BJ (cell line): Measurements from ENCODE around the gene MYL7. TPM values are rescaled to one million over a fixed set of nuclear protein-coding genes. Genes with fewer than 3 reads are reported as not detected.

Experiments used
- CTCF ChIA-PET: fragments of 350-600 bp; formaldehyde crosslinking; extraction: SDS; loops from one replicate; lab custom pipeline; 2021; ENCODE audit warnings: antibody characterized with exemption, inconsistent platforms; lab: Yijun Ruan, JAX
- POLR2A ChIA-PET: fragments of 300-600 bp; sonication (Branson Sonifier 250); formaldehyde crosslinking; extraction: SDS; loops from one replicate; lab custom pipeline; 2021; ENCODE audit warnings: antibody characterized with exemption; lab: Charles Lee
- DNase-seq: peaks from one replicate; pipeline ENCODE4 v3.0.0-alpha.2; 2011; ENCODE audit warnings: low read depth
- H3K27me3 ChIP-seq: 2 replicates; pipeline ENCODE4 v1.6.0; 2011; ENCODE audit warnings: low read length; ENCODE audit not compliant: control insufficient read depth, insufficient read depth
- H3K36me3 ChIP-seq: 2 replicates; pipeline ENCODE4 v1.5.1; 2011; ENCODE audit warnings: low read length; ENCODE audit not compliant: control insufficient read depth, insufficient read depth
- H3K4me3 ChIP-seq: 2 replicates; pipeline ENCODE4 v1.5.1; 2011; ENCODE audit warnings: low read depth, mild to moderate bottlenecking, control low read depth, low read length
- polyA plus RNA-seq: library from polyadenylated mRNA; depleted of rRNA; stranded (reverse); fragments of >200 nt; gene quantifications from 2 replicates; pipeline ENCODE4 v1.2.3, GENCODE V29; 2011
- TF ChIP-seq, protein P1 (sequence below): IDR thresholded peaks from 2 replicates; pipeline ENCODE4 v1.5.1; 2011; ENCODE audit warnings: low read depth, mild to moderate bottlenecking, control low read depth, inconsistent platforms, low read length, moderate library complexity; ENCODE audit not compliant: insufficient read depth

Gene MYL7
- polyA plus RNA-seq, 1 experiment: 0.26 TPM

DNA sequence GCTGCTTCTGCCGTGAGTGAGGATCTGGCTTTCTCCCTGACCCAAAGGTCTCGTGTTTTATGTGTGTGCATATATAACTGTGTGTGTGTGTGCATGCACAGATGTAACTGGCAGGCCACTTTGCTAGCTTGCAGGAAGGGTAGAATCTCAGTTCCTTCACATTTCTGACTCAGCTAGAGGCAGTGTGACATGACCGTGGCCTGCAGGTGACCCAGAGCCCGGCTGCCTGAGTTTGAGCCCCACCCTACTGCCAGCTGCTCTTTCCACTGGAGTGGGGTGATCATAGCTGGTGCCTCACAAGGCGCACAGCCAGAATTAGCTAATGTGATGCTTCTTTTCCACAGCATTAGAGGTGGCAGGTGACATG is 9.3 kb upstream of the MYL7 start:
- TF ChIP-seq, protein P1, sequence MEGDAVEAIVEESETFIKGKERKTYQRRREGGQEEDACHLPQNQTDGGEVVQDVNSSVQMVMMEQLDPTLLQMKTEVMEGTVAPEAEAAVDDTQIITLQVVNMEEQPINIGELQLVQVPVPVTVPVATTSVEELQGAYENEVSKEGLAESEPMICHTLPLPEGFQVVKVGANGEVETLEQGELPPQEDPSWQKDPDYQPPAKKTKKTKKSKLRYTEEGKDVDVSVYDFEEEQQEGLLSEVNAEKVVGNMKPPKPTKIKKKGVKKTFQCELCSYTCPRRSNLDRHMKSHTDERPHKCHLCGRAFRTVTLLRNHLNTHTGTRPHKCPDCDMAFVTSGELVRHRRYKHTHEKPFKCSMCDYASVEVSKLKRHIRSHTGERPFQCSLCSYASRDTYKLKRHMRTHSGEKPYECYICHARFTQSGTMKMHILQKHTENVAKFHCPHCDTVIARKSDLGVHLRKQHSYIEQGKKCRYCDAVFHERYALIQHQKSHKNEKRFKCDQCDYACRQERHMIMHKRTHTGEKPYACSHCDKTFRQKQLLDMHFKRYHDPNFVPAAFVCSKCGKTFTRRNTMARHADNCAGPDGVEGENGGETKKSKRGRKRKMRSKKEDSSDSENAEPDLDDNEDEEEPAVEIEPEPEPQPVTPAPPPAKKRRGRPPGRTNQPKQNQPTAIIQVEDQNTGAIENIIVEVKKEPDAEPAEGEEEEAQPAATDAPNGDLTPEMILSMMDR: no peak
- no peak for DNase-seq
- POLR2A ChIA-PET: interaction anchor here (0.6 kb wide), 1 partner anchor 8 kb away, joined by 9 read pairs; no protein-coding TSS in a partner anchor
- H3K4me3 ChIP-seq: no peak overlapping the region
- no peaks in the 10 kb centered on the region for H3K36me3 ChIP-seq
- H3K27me3 ChIP-seq: no peaks in the 10 kb centered on the region
- CTCF ChIA-PET: no interaction called here

DNA sequence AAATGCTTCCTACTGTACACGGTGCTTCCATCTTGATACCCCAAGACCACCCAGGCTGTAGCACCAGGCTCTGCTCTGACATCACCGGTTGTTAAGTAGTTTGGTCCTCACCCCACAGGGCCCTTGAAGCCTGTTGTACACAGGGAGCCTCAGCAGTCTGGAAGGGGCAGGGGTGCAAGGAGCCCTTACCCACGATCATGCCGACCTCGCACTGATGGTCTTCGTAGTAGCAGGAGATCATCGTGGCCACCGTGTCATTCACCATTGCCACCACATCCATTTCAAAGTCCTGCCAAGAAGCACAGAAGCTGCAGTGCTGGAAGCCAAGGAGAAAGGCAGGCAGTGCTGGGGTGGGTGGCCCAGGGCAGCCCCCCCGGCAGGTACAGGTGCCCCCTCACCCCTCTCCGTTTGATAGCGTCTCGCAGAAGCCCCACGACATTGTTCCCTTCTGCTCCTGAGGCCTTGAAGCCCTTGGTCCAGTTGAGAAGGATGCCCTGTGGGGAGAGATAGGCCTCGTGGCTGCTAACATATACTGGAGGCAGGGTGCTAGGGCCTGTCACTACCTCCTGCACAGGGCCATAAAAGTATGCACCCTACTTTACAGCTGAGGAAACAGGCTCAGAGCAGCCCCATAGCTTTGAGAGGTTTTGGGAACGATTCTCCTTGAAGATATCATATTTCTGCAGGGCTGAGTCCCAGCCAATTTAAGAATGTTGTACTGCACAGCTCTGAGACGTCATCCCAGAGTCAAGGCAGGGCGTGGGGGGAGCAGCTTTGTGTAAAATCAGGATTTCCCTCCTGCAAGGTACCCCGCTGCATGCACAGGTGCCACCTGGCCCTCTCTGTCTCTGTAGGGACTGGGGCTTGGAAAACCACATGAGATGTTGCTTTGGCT is 8.7 kb upstream of the MYL7 start:
- Histone ChIP-seq H3K27me3 (peaks cover under 1% of the 10 kb centered on the region; the same call in 1 of the 2 replicates), H3K4me3 (no peak overlapping the region), H3K36me3 (no peaks in the 10 kb centered on the region)
- ChIA-PET CTCF (no interaction called here), POLR2A (interaction anchor here (0.6 kb wide), 1 partner anchor 8 kb away, joined by 9 read pairs; no protein-coding TSS in a partner anchor)
- TF ChIP-seq, protein P1: no peak
- no peak for DNase-seq

DNA sequence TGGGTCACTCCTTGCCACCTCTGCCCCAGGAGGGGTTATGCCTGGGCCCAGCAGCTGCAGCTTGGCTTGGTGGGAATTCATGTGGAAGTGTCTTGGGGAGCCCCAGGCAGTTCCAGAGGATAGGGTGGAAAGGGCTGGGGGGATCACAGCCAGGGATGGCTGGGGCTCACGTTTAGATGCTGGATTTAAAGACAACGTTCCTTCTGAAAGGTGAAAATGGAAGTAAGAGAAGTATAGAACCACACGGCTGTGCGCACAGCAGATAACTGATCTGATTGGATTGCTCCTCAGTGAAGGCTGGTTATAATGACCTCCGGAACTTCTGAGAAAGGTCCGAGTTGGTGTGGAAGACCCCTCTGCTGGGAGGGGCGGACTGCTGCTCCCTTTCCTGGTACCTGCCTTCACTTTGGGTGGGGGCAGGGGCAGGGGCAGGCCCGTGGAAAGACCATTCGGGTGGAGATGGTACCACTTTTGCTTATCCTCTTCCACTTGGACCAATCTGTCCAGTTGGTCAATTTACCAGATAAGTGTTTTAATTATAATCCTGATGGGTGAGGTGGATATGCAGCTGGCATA is 7.9 kb upstream of the MYL7 start:
- DNase-seq: no peak
- Histone ChIP-seq H3K36me3 (no peaks in the 10 kb centered on the region), H3K27me3 (peaks cover 4% of the 10 kb centered on the region), H3K4me3 (no peak overlapping the region)
- ChIA-PET POLR2A (no interaction called here), CTCF (interaction anchor here (3.1 kb wide), 1 partner anchor 14 kb away, joined by 11 read pairs; no protein-coding TSS in a partner anchor)
- TF ChIP-seq, protein P1: no peak

DNA sequence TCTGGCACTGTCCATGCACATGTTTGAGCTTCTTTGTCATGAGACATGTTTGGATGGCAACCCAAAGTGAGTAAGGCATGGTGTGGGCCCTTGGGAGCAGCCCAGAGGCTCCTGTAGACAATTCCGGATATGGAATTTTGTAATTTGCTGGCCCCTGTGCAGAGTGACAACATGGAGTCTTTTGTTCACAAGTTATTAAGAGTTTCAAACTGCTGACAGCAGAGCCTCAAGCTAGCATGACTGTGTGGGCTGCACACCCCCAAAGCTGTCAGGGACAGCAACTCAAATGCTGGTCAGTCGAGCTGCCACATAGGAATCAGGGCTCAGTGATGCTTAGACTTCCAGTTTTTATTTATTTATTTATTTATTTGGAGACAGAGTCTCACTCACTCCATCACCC is 7.0 kb upstream of the MYL7 start:
- H3K4me3 ChIP-seq: no peak overlapping the region
- H3K27me3 ChIP-seq: peaks cover 4% of the 10 kb centered on the region
- no peak for DNase-seq
- TF ChIP-seq, protein P1: no peak
- no peaks in the 10 kb centered on the region for H3K36me3 ChIP-seq
- POLR2A ChIA-PET: no interaction called here
- CTCF ChIA-PET: interaction anchor here (3.1 kb wide), 1 partner anchor 15 kb away, joined by 11 read pairs; no protein-coding TSS in a partner anchor
